K562 (cell line): ENCODE measurements around the gene DCAF11. TPM values are rescaled to one million over a fixed set of nuclear protein-coding genes. Genes with fewer than 3 reads are reported as not detected.
A peak's percentile ranks its signal among the peaks of the same experiment; 100 is the strongest.

Source experiments
- ATF1 ChIP-seq, 2 experiments: fragments of 450-650 bp in 1 of 2; IDR thresholded peaks; 2 replicates each; pipeline ENCODE4 v1.6.1; 2016; ENCODE audit warnings: missing compliant biosample characterization in 1 of 2, missing genetic modification characterization in 1 of 2
- C11orf30 ChIP-seq: fragments of 450-650 bp; IDR thresholded peaks from 2 replicates; pipeline ENCODE4 v1.6.1; 2016; ENCODE audit warnings: low read depth, mild to moderate bottlenecking
- E2F6 ChIP-seq, 2 experiments: IDR thresholded peaks; 2 replicates each; pipeline ENCODE4 v1.6.1; 2011; ENCODE audit warnings: borderline replicate concordance in 1 of 2, control low read depth in 1 of 2, low read depth in 1 of 2, low read length in 1 of 2, mild to moderate bottlenecking in 1 of 2, mixed read lengths in 1 of 2, moderate library complexity in 1 of 2; ENCODE audit not compliant: insufficient read depth in 1 of 2, insufficient read length in 1 of 2, poor library complexity in 1 of 2, severe bottlenecking in 1 of 2; ENCODE audit errors: extremely low read depth in 1 of 2
- EP400 ChIP-seq: fragments of 450-650 bp; IDR thresholded peaks from 2 replicates; pipeline ENCODE4 v1.6.1; 2017; ENCODE audit warnings: antibody characterized with exemption, mild to moderate bottlenecking, moderate library complexity
- HINFP ChIP-seq: fragments of 450-650 bp; conservative IDR thresholded peaks from 2 replicates; pipeline ENCODE4 v1.6.1; 2016; ENCODE audit warnings: missing genetic modification characterization, low read depth, mild to moderate bottlenecking, control low read depth, missing compliant biosample characterization
- HOMEZ ChIP-seq: fragments of 250-450 bp; sonication (Bioruptor Pico); IDR thresholded peaks from 2 replicates; pipeline ENCODE4 v1.4.0; 2020; ENCODE audit warnings: mild to moderate bottlenecking, moderate library complexity
- KDM1A ChIP-seq, 2 experiments: fragments of 450-650 bp; IDR thresholded peaks; 2 replicates each; pipeline ENCODE4 v1.6.1; 2016; ENCODE audit warnings: mild to moderate bottlenecking in 2 of 2
- MLLT1 ChIP-seq, 2 experiments: fragments of 450-650 bp; IDR thresholded peaks; 2 replicates each; pipeline ENCODE4 v1.6.1; 2016
- NFYB ChIP-seq: IDR thresholded peaks from 2 replicates; pipeline ENCODE4 v1.6.1; 2011; ENCODE audit warnings: mild to moderate bottlenecking, moderate library complexity; ENCODE audit not compliant: insufficient read length; ENCODE audit errors: extremely low read depth
- NR2F6 ChIP-seq: fragments of 450-650 bp; formaldehyde crosslinking; IDR thresholded peaks from 2 replicates; pipeline ENCODE4 v1.4.0; 2020; ENCODE audit warnings: mild to moderate bottlenecking
- NR3C1 ChIP-seq: sonication (generic); formaldehyde crosslinking; IDR thresholded peaks from 2 replicates; pipeline ENCODE4 v1.8.1; 2022; ENCODE audit warnings: missing genetic modification reagents
- RBBP5 ChIP-seq: fragments of 200-600 bp; sonication (generic); IDR thresholded peaks from 2 replicates; pipeline ENCODE4 v1.6.1; 2012; ENCODE audit warnings: borderline replicate concordance, mild to moderate bottlenecking, low read length, control low read depth, inconsistent platforms; ENCODE audit not compliant: insufficient read depth, poor library complexity, severe bottlenecking
- RBM25 ChIP-seq: fragments of 200-400 bp; formaldehyde crosslinking; IDR thresholded peaks from 2 replicates; pipeline ENCODE4 v1.6.1; 2018; ENCODE audit warnings: low read length, low read depth, moderate library complexity; ENCODE audit not compliant: severe bottlenecking
- RCOR1 ChIP-seq, 2 experiments: IDR thresholded peaks; 2 replicates each; pipeline ENCODE4 v1.6.1; 2012; ENCODE audit warnings: low read depth in 2 of 2, low read length in 2 of 2, borderline replicate concordance in 1 of 2, improper control_type of control experiment in 1 of 2
- RFX5 ChIP-seq: IDR thresholded peaks from 2 replicates; pipeline ENCODE4 v1.6.1; 2011; ENCODE audit warnings: low read depth, mild to moderate bottlenecking, improper control_type of control experiment, low read length
- SMARCA4 ChIP-seq: fragments of 450-650 bp; IDR thresholded peaks from 2 replicates; pipeline ENCODE4 v1.6.1; 2016
- SMC3 ChIP-seq: conservative IDR thresholded peaks from 2 replicates; pipeline ENCODE4 v1.6.1; 2011; ENCODE audit warnings: low read depth, low read length, improper control_type of control experiment; ENCODE audit not compliant: insufficient read depth
- SP2 ChIP-seq: IDR thresholded peaks from 2 replicates; pipeline ENCODE4 v1.6.1; 2011; ENCODE audit warnings: mild to moderate bottlenecking, low read depth, low read length, moderate library complexity; ENCODE audit not compliant: poor library complexity, severe bottlenecking; ENCODE audit errors: extremely low read depth
- TAL1 ChIP-seq: fragments of 450-650 bp; IDR thresholded peaks from 2 replicates; pipeline ENCODE4 v1.6.1; 2016; ENCODE audit warnings: mild to moderate bottlenecking
- TBL1XR1 ChIP-seq, 2 experiments: IDR thresholded peaks; 2 replicates each; pipeline ENCODE4 v1.6.1; 2012; ENCODE audit warnings: improper control_type of control experiment in 2 of 2, low read length in 2 of 2, mild to moderate bottlenecking in 1 of 2
- ZNF124 ChIP-seq: sonication (generic); formaldehyde crosslinking; IDR thresholded peaks from 2 replicates; pipeline ENCODE4 v1.8.1; 2022; ENCODE audit warnings: missing genetic modification reagents
- ZSCAN29 ChIP-seq: fragments of 450-650 bp; IDR thresholded peaks from 2 replicates; pipeline ENCODE4 v1.6.1; 2017
- polyA plus RNA-seq, 8 experiments: library from polyadenylated mRNA; depleted of rRNA in 4 of 8; stranded (reverse) in 5 of 8; unstranded in 3 of 8; fragments of >200 nt; fragmentation: Nextera tagmentation in 2 of 8; fragmentation: Illumina TruSeq in 1 of 8; extraction: Ambion mirVana in 2 of 8; extraction: Trizol in 1 of 8; gene quantifications; 2 replicates each; pipeline versions ENCODE4 v1.2.1 to v1.2.3, GENCODE V29; 2011 to 2014; ENCODE audit warnings: inconsistent platforms in 1 of 8, missing spikeins in 1 of 8
- total RNA-seq, 7 experiments: library from RNA; depleted of rRNA in 6 of 7; stranded (reverse); fragments of >200 nt in 6 of 7; fragmentation: Illumina TruSeq in 2 of 7; extraction: Trizol in 2 of 7; gene quantifications; 2 replicates each; pipeline versions ENCODE4 v1.2.1 to v1.2.3, GENCODE V29; 2011 to 2021; ENCODE audit warnings: low replicate concordance in 1 of 7

Gene DCAF11
- total and polyA plus RNA-seq, 9 of the 15 experiments (the other 6 are each of a cell fraction or from before 2014, with no cell fraction given) = 8.5 to 46.2 (median 36.4) TPM

- no peak for TF ChIP-seq HOMEZ
- TF ChIP-seq KDM1A (IDR thresholded peaks at IDR 0.05) = peak; percentile 34 to 73; a peak in 2 of 4 replicates
- TF ChIP-seq NR3C1 (CRISPR knock-in tag) = no peak
- peak; percentile 54; the same call in 1 of the 2 replicates for TF ChIP-seq ZSCAN29
- 0 out of 2 replicates have a peak, but pooled peaks have one; percentile 10 for TF ChIP-seq SMARCA4
- TF ChIP-seq HINFP (tag) = peak; percentile 99
- TF ChIP-seq ZNF124 (CRISPR knock-in tag) = no peak
- TF ChIP-seq EP400 = peak; percentile 81
- TF ChIP-seq SP2 = peak; percentile 45
- TF ChIP-seq NFYB = peak; percentile 81
- TF ChIP-seq RFX5 = peak; percentile 43; the same call in 1 of the 2 replicates
- peak in 1 of 2 experiments; percentile 21 for TF ChIP-seq E2F6 (IDR thresholded peaks at IDR 0.05; ENCODE audit: borderline replicate concordance in 1 of 2, extremely low read depth in 1 of 2, insufficient read depth in 1 of 2, insufficient read length in 1 of 2, low read depth in 1 of 2, low read length in 1 of 2, poor library complexity in 1 of 2, severe bottlenecking in 1 of 2)
- TF ChIP-seq RBM25 = peak; percentile 58
- TF ChIP-seq TBL1XR1 (IDR thresholded peaks at IDR 0.05; ENCODE audit: low read length in 2 of 2) = no peak
- peak; percentile 56 for TF ChIP-seq RBBP5
- no peak for TF ChIP-seq TAL1
- no peak for TF ChIP-seq NR2F6 (CRISPR knock-in tag)
- TF ChIP-seq SMC3 = no peak
- TF ChIP-seq C11orf30 = peak; percentile 42; the same call in 1 of the 2 replicates
- peak in 1 of 2 experiments; percentile 98; a peak in 2 of 4 replicates for TF ChIP-seq MLLT1 (IDR thresholded peaks at IDR 0.05)
- no peak for TF ChIP-seq ATF1 (CRISPR knock-in tag; IDR thresholded peaks at IDR 0.05)
- peak; percentile 64 for TF ChIP-seq ATF1 (tag; IDR thresholded peaks at IDR 0.05)
- TF ChIP-seq RCOR1 (IDR thresholded peaks at IDR 0.05; ENCODE audit: borderline replicate concordance in 1 of 2, low read depth in 2 of 2, low read length in 2 of 2) = peak in 1 of 2 experiments; percentile 73; a peak in 2 of 4 replicates
Observed at GRCh38 chr14:24141097-24141880, 26.7 kb downstream of the DCAF11 start, which contains the start of gene EMC9 (continued).
